HG02885 (cell line): ENCODE measurements around the gene CA4.

Experiments used
- ATAC-seq: cut with Tn5 transposase; IDR thresholded peaks from one replicate; pipeline ENCODE4 v1.9.1; 2021; ENCODE audit warnings: mild to moderate bottlenecking; ENCODE audit not compliant: unreplicated experiment, poor library complexity

CA4 gene

DNA sequence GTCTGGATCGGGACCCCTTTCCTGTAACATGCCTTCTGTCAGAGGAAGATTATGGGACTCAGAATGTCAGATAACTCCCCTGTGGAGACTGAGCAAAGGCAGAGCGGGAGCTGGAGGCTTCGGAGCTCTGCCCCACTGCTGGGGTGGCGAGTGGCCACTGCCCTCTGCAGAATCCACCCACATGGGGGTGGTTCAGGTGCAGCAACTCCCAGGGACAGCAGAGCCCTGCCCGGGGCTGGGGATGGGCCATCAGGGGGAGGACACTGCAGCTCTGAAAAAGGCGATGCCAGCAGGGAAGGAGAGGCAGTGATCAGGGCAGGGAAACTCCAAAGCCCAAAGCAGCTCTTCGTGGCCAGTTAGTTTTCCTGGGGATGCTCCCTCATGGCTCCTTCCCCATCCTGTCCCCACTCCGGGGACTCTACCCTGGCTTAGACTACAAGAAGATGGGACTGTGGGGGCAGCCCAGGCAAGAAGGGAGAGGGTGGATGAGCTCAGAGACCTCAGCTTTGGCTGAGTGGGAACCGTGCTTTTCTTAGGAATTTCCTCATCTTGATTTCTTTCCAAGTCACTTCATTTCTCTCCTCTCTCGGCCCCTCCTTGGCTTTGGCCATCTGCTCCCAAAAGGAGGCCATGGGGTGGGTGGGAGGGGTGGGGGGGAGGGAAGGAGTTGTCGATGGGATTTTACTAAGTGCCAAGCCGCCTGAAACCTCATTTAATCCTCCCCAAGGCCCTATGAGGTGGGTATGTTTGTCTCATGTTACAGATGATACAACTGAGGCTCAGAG lies 4.0 kb downstream of the CA4 start:
- ATAC-seq, result no peak

DNA sequence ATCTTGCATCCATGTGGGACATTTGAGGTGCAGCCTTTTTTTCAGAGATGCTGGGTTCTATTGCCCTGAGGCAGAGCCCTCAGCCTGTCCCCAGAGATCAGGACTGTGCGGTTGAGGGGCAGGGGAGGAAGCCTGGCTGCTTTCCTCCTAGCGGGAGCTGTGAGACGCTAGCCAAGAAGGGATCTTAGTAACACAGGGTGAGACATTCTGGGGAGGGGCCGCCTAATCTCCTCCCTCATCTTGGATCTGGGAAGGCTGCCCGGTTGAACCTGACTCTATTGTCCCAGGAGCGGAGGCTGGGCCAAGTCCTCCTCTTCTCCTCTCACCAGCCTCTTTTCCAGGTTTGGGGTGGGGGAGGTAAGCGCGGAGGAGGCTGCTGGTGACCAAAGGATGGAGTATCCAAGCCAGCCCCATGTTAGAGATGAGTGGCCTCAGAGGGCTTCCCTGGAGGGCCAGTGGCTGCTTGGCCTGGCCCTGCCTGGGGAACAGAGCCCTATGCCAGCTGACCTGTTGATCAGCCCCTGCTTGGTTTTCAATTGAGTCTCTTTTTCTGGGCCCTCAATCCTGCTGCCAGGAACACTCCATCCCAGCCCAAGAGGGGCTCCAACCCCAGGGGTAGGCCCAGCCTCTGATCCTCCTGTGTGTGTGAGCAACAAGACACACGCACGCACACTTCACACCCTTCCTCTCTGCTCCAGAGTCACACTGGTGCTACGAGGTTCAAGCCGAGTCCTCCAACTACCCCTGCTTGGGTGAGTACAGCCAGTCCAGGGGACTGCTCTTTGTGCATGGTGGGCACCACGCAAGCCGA lies 5.0 kb downstream of the CA4 start:
- ATAC-seq, result no peak

DNA sequence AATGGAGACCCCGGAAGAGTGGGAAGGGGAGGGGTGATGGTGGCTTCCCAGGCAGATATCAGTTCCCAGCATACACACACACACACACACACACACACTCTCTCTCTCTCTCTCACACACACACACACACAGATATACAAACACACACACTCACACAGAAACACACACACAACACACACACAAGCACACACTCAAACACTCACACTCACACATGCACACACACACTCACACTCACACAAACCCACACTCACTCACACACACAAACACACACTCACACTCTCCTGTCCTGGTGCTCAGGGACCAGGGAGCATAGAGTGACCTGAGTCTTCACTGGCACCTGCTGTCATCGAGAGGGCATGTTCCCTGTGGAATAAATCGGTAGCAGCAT lies 5.6 kb downstream of the CA4 start:
- no peak for ATAC-seq

DNA sequence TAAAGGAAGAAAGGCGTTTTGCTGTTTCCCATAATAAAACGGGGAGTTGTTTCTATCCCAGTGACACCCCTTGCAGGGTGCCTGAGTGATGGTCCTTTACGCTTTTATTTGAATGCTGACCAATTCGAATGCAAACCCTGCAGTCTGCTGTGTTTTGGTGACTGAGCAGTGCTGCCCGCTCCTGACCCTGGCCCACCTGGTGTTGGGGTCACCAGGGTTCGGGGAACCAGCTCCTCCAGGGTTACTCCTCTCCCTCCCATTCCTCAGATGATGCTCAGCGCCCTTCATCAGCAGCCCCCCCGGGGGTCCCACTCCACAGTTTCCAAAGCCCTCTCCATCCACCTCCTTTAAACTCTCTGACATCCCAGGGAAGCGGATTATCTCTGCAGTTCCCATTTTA lies 6.0 kb downstream of the CA4 start:
- no peak for ATAC-seq

DNA sequence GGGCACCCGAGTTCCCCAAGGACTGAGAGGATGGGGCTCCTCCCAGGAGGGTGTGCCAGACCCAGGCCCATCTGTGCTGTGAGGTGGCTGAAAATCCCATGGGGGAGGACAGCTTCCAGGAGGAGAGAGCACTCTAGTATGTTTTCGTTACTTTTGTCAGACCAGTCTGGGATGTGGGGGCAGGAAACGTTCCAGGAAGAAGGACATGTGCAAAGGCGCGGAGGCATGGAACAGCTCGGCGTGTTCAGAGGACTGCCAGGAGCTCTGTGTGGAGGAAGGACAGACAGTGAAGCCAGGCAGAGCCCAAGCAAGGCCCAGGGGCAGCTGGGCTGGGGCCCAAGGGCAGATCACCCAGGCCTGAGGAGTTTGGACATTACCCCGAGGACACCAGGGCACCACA lies 7.0 kb downstream of the CA4 start:
- no peak for ATAC-seq

DNA sequence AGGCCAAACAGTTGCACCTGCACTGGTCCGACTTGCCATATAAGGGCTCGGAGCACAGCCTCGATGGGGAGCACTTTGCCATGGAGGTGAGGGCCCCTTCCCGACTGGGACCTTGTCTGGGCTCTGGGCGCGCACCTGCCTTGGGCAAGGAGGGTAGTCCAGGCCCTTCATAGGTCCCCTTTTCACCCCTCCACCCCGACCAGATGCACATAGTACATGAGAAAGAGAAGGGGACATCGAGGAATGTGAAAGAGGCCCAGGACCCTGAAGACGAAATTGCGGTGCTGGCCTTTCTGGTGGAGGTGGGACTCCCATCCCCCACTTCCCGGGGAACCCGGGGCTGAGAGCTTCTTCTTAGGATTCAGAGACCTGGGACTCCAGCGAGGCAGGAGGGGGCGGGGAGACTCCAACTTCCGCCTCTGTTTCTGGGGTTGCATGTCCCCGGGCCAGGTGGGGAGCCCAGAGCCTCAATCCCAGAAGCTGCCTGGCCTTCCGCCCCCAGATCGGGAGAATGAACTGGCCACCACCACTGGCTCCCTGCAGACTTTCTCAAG lies 7.8 kb downstream of the CA4 start:
- no peak for ATAC-seq

DNA sequence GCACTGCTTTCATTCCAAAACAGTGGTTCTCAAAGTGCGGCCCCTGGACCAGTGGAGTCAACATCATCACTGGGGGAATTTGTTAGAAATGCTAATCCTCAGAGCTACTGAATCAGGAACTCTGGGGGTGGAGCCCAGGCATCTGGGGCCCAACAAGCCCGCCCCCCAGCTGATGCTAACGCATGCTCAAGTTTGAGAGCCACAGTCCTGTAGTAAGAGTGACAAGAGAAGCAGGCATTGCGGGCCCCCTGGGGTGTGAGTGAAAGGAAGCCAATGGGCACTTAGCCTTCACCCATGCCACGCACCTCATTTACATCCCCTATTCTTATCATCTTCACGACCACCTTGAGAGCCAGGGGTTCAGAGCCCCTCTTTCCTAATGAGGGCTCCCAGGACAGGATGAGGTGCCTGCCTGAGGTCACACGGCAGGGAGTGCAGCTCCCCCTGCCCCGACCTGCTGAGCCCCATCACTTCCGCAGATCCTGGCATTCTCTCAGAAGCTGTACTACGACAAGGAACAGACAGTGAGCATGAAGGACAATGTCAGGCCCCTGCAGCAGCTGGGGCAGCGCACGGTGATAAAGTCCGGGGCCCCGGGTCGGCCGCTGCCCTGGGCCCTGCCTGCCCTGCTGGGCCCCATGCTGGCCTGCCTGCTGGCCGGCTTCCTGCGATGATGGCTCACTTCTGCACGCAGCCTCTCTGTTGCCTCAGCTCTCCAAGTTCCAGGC lies 9.1 kb downstream of the CA4 start:
- no peak for ATAC-seq

DNA sequence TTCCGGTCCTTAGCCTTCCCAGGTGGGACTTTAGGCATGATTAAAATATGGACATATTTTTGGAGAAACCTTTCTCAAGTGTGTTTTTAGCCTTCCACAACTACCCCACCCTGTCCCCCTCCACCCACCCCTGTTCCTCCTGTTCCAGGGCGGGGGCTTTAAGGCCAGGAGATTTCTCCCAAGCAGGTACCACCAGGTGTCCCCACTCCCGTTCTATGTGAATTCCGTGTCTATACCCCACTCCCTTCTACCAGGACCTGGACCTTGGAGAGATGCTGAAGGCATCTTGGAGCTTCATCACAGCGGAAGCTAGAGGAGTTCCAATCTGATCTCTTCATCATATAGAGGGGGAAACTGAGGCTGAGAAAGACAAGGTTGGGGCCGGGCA lies 9.7 kb downstream of the CA4 start:
- ATAC-seq, result no peak

DNA sequence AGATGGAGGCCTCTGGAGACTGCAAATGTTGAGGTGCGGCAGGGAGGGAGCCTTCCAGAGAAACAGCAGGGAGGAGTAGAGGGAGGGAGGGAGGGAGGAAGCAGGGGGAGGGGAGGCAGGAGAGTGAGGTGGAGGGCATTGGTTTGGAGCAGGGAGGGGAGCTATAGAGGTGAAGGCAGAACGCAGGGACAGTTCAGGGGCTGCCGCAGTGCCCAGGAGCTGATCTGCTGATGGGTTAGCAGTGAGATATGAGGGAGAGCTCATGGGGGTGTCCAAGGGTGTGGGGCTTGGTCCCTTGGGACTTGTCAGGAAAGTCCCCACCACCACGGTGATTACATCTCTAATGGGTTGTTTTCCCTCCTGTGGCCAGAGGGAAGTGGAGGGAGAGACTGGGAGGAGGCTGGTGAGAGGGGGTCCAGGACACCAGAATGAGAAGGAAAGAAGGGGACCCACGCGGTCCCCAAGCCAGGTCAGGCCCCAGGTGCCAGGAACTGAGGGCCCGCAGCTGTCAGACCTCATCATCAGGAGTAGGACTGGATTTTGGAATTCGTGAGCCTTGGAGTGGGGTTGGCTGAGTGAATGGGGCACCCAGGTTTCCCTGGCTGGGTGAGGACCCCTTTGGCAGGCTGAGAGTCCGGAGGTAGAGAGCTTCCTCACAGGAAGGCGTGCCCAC lies 11.2 kb downstream of the CA4 start:
- no peak for ATAC-seq

DNA sequence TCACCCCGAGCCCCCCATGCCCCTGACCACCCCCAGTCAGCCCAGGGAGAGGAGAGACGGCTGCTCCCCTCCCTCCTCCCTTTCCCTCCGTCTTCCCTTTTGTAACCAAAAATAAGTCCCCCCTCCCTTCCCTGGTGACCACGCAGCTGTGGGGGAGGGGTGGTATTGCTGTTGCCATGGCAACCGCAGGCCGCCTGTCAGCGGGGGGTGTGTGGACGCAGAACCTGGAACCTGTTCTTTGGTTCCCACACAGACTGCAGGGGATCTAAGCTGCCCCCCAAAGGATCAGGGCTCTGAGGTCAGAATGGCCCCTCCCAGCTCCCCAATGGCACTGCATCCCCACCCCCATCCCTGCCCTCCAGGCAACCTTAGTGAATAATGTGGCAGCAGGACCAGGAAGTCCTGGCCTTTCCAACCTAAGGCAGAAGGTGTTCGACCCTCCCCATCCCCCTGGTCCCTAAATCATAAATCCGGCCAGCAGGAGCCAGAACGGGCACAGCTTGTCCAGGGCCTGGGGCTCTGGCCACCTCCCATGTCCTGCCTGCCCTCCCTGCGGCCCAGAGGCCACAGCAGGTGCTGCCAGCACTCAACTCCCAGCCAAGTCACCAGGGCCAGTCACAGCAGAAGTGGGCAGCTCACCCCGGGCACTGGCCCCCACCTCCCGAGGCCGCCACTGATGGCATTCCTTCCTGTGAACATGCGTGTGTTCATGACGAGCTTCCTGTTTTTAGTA lies 12.0 kb downstream of the CA4 start:
- ATAC-seq, result no peak

DNA sequence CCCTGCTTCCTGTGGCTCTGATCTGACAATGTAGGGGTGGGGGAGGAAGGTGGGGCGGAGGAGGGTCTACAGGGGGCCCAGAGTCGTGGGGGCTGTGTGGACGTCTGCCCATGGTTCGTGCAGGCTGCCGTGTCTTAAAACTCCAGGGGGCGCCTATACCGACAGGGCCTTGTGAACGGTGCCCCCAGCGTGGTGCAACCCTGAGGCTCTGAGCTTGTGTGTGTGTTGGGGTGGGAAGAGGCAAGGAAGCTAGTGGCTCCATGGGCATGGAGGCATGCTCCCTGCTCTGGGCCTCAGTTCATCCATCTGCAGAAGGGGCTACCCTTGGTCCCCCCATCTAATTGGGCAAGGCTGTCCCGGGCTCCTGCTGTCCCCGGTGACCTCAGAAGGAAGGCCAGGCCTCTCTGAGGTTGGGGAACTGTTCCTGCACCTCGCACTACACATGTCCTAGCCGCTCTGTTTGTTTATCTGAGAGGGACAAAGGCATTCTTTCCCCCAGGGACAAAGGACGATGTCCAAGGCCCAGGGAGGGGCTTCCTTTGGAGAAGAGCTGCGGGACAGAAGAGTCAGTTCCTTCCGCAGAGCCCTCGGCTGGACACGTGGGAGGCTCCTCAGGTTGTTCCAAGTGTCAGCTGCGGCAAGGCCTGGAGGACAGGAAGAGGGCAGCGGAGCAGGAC lies 13.5 kb downstream of the CA4 start:
- no peak for ATAC-seq

DNA sequence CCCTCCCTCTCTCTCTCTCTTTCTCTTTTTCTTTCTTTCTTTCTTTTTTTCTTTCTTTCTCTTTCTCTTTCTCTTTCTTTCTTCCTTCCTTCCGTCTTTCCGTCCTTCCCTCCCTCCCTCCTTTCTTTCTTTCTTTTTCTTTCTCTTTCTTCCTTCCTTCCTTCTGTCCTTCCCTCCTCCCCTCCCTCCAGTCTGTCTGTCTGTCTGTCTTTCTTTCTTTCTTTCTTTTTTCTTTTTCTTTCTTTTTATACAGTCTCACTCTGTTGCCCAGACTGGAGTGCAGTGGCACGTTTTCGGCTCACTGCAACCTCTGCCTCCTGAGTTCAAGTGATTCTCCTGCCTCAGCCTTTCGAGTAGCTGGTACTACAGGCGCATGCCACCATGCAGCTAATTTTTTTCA lies 14.4 kb downstream of the CA4 start:
- no peak for ATAC-seq

DNA sequence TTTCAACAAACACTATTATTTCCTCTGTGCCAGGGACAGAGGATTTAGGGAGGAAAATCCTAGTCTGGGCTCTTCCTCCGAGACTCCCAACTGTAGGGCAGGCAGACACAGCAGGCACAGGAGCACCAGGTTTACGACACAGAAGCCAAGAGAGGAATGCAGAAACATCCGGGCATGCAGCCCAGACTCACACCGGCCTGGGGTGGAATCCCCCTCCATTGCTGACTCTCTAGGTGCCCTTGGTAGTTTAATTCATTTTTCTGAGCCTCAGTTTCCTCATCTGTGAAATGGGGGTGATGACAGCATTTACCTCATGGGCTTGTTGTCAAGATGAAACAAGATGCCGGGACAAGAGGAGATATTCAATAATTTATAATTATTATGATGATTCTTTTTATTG lies 14.9 kb downstream of the CA4 start:
- ATAC-seq, result no peak

DNA sequence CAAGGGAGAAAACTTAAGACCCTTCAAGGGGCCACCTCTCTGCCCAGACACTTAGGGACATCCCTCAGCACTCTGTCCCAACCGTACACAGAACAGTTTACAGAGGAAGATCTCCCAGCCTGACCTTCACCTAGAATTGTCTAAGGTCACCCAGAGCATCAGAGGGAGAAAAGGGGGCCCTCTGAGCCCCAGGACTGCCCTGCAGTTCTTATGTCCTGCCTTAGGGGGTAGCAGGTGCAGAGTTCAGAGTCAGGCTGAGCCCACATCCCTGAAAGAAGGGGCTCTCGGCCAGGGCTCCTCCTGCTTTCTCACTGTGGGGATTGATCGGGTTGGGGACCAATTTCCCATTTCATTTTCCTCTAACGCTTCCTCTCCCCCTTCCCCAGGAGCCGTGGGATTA lies 15.4 kb downstream of the CA4 start:
- no peak for ATAC-seq

DNA sequence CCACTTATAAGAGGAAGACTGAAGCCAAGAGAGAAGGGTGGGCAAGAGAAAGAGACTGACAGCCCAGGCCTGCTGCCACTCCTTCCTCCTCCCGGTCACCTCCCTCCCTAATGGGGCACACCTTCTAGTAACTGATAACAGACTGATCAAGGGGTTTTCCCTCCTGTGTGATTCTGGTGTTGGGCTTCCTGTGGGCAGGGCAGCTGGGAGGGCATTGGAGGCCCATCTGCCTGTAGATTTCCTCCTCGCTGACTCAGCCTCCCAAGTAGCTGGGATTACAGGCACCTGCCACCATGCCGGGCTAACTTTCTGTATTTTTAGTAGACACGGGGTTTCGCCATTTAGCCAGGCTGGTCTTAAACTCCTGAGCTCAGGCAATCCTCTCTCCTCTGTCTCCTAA lies 16.2 kb downstream of the CA4 start:
- ATAC-seq, result no peak

DNA sequence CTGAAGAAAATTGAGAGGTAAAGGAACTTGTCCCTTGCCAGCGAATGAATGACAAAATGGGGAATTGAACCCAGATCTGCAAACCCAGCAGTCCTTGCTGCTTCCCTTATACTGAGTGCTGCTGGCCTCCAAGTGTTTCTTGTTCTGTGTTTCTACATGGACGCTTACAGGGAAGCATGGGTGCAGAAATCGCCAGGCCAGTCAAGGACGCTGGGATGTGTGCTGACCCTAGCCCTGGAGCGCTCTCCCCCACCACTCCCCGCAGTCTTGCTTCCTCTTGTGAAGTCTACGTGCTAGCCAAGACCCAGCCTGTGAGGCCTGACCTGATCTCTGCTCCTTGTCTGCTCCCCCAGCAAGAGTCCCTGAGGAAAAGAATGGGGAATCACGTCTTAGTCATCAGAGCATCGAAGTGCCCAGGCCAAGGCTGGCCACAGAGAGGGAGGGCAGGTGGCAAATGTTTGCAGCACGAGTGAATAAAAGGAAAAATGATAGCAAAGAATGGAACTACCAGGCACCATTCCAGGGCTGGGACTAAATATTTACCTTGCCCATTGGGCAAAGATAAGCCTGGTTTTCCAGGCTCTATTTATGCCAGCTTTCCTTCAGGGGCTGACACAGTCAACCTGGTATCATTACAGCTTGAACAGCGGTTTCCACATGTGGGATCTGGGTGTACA lies 17.4 kb downstream of the CA4 start:
- ATAC-seq, result no peak

DNA sequence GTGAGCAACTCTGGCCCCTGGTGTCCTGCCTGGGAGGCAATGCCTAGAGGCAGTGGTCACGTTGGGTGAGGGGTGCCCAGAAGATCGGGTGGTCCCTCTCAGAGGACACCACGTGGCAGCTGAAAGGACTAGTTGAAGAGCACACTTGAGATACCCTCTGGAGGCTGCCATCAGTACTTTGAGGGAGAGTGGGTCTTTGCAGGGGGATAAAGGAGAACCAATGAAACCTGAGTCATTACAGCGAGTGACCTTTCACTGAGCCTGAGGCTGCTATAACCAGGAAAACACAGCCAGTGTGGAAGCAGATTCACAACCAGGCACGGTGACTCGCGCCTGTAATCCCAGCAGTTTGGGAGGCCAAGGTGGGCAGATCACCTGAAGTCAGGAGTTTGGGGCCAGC lies 18.9 kb downstream of the CA4 start:
- ATAC-seq, result no peak

DNA sequence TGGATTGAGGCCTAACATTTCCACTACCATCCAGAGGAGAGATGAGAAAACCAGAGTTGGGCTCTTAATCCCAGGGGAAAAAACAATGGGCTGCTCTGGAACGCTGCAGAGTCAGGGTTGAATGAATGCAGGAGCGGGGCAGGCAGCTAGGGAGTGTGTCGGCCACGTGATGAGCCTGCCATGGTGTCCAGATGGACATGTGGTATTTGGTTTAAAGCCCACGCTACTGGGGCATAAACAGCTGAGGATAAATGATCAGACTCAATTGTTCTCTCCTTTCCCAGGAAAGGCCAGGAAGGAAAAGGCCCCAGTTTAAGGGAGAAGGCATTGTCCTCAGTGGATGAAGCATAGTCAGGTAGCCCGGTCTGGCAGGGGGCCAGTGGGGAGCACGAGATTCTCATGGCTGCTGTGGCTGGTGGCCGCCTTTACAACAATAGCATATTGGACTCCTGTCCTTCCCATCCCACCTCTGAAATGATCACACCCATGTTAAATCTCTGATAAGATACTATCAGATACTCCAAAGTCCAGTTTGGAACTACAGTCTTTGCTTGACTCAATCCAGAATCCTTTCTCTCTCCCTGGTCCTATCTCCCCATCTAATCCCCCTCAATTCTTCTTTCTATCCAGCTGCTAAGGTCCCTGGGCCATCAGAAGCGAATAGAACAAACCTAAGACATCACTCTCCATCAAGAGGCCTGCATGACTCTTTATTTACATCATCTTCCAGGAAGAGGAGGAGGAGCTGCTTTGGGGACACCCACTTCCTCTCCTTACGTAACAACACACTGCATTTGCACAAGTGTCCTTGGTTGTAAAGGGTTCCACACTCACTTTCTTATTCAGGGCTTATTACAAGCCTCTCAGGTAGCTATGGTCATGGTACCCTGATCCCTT lies 20.4 kb downstream of the CA4 start:
- no peak for ATAC-seq
